ENCODE results near the gene ZSWIM5. TPM values are rescaled to one million over a fixed set of nuclear protein-coding genes. Genes with fewer than 3 reads are reported as not detected.

ZSWIM5 gene
- polyA plus RNA-seq, 1 donor (not counting 4 experiments of a cell fraction or from before 2014, with no cell fraction given) = 0.03 TPM

DNA sequence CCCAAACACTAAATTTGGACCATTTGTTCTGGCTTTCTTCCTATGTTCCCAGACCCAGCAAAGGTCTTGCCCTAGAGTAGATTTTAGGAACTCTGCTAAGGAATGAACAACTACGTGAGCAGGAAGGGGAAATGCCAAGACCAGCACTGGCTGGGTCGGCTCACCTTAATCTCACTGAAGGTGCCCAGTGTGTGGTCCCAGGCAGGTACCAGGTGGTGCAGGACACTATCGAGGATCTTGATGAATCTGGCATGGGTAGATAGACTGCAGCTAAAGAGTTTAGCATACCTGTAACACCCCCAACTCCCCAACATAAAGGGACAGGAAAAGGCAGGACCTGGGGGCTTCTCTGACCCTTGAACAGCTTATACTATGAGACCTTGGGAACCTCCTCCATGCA lies 198.3 kb downstream of the ZSWIM5 start:
- H3K79me2 ChIP-seq (ENCODE audit: control insufficient read depth, insufficient read depth, low read length) = peaks cover 19% of the 10 kb centered on the region
- H3K9me1 ChIP-seq (ENCODE audit: control insufficient read depth, extremely low read depth, insufficient read depth, low read length) = no peaks in the 10 kb centered on the region
- no peaks in the 10 kb centered on the region for H3K27me3 ChIP-seq (ENCODE audit: control insufficient read depth, extremely low read depth, insufficient read depth, low read length)
- H4K20me1 ChIP-seq (ENCODE audit: control insufficient read depth, extremely low read depth, insufficient read depth, low read length) = no peaks in the 10 kb centered on the region
- no peak overlapping the region for H3K4me3 ChIP-seq (ENCODE audit: control insufficient read depth in 2 of 3, extremely low read depth in 1 of 3, insufficient read depth in 2 of 3, low read depth in 1 of 3, low read length in 3 of 3)
- H3K27ac ChIP-seq (ENCODE audit: control insufficient read depth, insufficient read depth, low read length) = no peak overlapping the region
- H2AFZ ChIP-seq (ENCODE audit: control insufficient read depth, low read length) = no peak overlapping the region
- no peak overlapping the region for H3K9ac ChIP-seq (ENCODE audit: control insufficient read depth, extremely low read depth, insufficient read depth, low read length)
- FAIRE-seq (no peak), DNase-seq (ENCODE audit: low read depth, low spot score) (no peak)
- TF ChIP-seq, protein P1, sequence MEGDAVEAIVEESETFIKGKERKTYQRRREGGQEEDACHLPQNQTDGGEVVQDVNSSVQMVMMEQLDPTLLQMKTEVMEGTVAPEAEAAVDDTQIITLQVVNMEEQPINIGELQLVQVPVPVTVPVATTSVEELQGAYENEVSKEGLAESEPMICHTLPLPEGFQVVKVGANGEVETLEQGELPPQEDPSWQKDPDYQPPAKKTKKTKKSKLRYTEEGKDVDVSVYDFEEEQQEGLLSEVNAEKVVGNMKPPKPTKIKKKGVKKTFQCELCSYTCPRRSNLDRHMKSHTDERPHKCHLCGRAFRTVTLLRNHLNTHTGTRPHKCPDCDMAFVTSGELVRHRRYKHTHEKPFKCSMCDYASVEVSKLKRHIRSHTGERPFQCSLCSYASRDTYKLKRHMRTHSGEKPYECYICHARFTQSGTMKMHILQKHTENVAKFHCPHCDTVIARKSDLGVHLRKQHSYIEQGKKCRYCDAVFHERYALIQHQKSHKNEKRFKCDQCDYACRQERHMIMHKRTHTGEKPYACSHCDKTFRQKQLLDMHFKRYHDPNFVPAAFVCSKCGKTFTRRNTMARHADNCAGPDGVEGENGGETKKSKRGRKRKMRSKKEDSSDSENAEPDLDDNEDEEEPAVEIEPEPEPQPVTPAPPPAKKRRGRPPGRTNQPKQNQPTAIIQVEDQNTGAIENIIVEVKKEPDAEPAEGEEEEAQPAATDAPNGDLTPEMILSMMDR (optimal IDR thresholded peaks at IDR 0.05 in 1 of 3, IDR thresholded peaks at IDR 0.05 in 1 of 3, conservative IDR thresholded peaks at IDR 0.05 in 1 of 3; ENCODE audit: extremely low read depth in 1 of 3, insufficient read depth in 2 of 3, low read length in 3 of 3) = no peak
- TF ChIP-seq EZH2 (IDR thresholded peaks at IDR 0.05; ENCODE audit: low read length) = no peak
- peaks cover 17% of the 10 kb centered on the region for H3K4me1 ChIP-seq (ENCODE audit: control insufficient read depth, extremely low read depth, insufficient read depth, low read length)
- dilution Hi-C loops (cut with MboI; ENCODE audit: extremely low pct_ligation_motif_present, low sequenced_read_pairs) = no loop called here
- no peaks in the 10 kb centered on the region for H3K9me3 ChIP-seq (ENCODE audit: control insufficient read depth, low read depth, low read length)
- peaks cover 36 to 47% of the 10 kb centered on the region in 2 experiments for H3K36me3 ChIP-seq (ENCODE audit: control insufficient read depth in 2 of 2, extremely low read depth in 1 of 2, insufficient read depth in 2 of 2, low read length in 2 of 2)
- H3K4me2 ChIP-seq (ENCODE audit: control insufficient read depth, extremely low read depth, insufficient read depth, low read depth, low read length) = no peak overlapping the region

DNA sequence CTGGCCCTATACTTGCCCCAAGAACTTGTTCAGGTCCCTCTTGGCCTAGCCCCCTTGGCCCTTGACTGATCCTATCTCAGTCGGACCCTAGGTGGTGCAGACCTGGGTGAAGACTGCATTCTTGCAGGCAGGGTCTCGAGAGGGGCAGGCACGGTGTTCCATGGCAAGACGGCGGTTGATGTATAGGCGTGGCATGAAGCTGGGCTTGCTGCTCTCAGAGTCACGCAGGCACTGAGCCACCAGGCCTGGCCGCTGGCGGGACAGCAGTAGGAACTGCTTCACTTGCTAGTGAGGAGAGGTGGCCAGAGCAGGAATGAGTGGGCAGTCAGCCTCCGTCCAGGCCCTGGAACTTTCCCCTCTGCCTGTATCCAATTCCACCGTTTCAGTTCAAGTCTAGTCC lies 199.1 kb downstream of the ZSWIM5 start:
- FAIRE-seq (no peak), DNase-seq (ENCODE audit: low read depth, low spot score) (no peak)
- H3K9me3 ChIP-seq (ENCODE audit: control insufficient read depth, low read depth, low read length) = no peaks in the 10 kb centered on the region
- no peak overlapping the region for H3K27ac ChIP-seq (ENCODE audit: control insufficient read depth, insufficient read depth, low read length)
- no peaks in the 10 kb centered on the region for H3K9me1 ChIP-seq (ENCODE audit: control insufficient read depth, extremely low read depth, insufficient read depth, low read length)
- TF ChIP-seq, protein P1 (optimal IDR thresholded peaks at IDR 0.05 in 1 of 3, IDR thresholded peaks at IDR 0.05 in 1 of 3, conservative IDR thresholded peaks at IDR 0.05 in 1 of 3; ENCODE audit: extremely low read depth in 1 of 3, insufficient read depth in 2 of 3, low read length in 3 of 3) = no peak
- TF ChIP-seq EZH2 (IDR thresholded peaks at IDR 0.05; ENCODE audit: low read length) = no peak
- dilution Hi-C loops (cut with MboI; ENCODE audit: extremely low pct_ligation_motif_present, low sequenced_read_pairs) = no loop called here
- H3K27me3 ChIP-seq (ENCODE audit: control insufficient read depth, extremely low read depth, insufficient read depth, low read length) = no peaks in the 10 kb centered on the region
- no peaks in the 10 kb centered on the region for H4K20me1 ChIP-seq (ENCODE audit: control insufficient read depth, extremely low read depth, insufficient read depth, low read length)
- H3K4me1 ChIP-seq (ENCODE audit: control insufficient read depth, extremely low read depth, insufficient read depth, low read length) = peaks cover 14% of the 10 kb centered on the region
- peaks cover 36 to 49% of the 10 kb centered on the region in 2 experiments for H3K36me3 ChIP-seq (ENCODE audit: control insufficient read depth in 2 of 2, extremely low read depth in 1 of 2, insufficient read depth in 2 of 2, low read length in 2 of 2)
- no peak overlapping the region for H2AFZ ChIP-seq (ENCODE audit: control insufficient read depth, low read length)
- peaks cover 16% of the 10 kb centered on the region for H3K79me2 ChIP-seq (ENCODE audit: control insufficient read depth, insufficient read depth, low read length)
- no peak overlapping the region for H3K9ac ChIP-seq (ENCODE audit: control insufficient read depth, extremely low read depth, insufficient read depth, low read length)
- no peak overlapping the region for H3K4me2 ChIP-seq (ENCODE audit: control insufficient read depth, extremely low read depth, insufficient read depth, low read depth, low read length)
- H3K4me3 ChIP-seq (ENCODE audit: control insufficient read depth in 2 of 3, extremely low read depth in 1 of 3, insufficient read depth in 2 of 3, low read depth in 1 of 3, low read length in 3 of 3) = no peak overlapping the region

All from keratinocyte (primary cell).